H9 (cell line): ENCODE results near the gene TMEM213. TPM values are rescaled to one million over a fixed set of nuclear protein-coding genes. Genes with fewer than 3 reads are reported as not detected.

Experiments
- DNase-seq: peaks from one replicate; pipeline ENCODE4 v3.0.0-alpha.2; 2017
- H2AFZ ChIP-seq: one replicate; pipeline ENCODE4 v1.6.1; 2013; ENCODE audit warnings: mild to moderate bottlenecking, low read length, control low read depth, moderate library complexity
- H2AK5ac ChIP-seq: 2 replicates; pipeline ENCODE4 v1.6.1; 2013; ENCODE audit warnings: low read length, control low read depth, mixed read lengths; ENCODE audit not compliant: insufficient read length
- H2BK120ac ChIP-seq: one replicate; pipeline ENCODE4 v1.6.1; 2013; ENCODE audit warnings: low read depth, mild to moderate bottlenecking, low read length, control low read depth, inconsistent platforms; ENCODE audit not compliant: poor library complexity, severe bottlenecking
- H2BK12ac ChIP-seq: 2 replicates; pipeline ENCODE4 v1.6.1; 2013; ENCODE audit warnings: low read length, control low read depth, mixed read lengths, low read depth; ENCODE audit not compliant: insufficient read length
- H2BK15ac ChIP-seq: 2 replicates; pipeline ENCODE4 v1.6.1; 2013; ENCODE audit warnings: low read depth, low read length, control low read depth
- H2BK20ac ChIP-seq: one replicate; pipeline ENCODE4 v1.6.1; 2013; ENCODE audit warnings: low read depth, mild to moderate bottlenecking, low read length, control low read depth, inconsistent platforms; ENCODE audit not compliant: poor library complexity, severe bottlenecking
- H2BK5ac ChIP-seq: 2 replicates; pipeline ENCODE4 v1.6.1; 2013; ENCODE audit warnings: low read length, control low read depth, mixed read lengths; ENCODE audit not compliant: insufficient read length
- H3K14ac ChIP-seq: 2 replicates; pipeline ENCODE4 v1.6.1; 2013; ENCODE audit warnings: low read length, control low read depth; ENCODE audit not compliant: insufficient read depth
- H3K18ac ChIP-seq: 2 replicates; pipeline ENCODE4 v1.6.1; 2013; ENCODE audit warnings: low read depth, mild to moderate bottlenecking, mixed read lengths, low read length, control low read depth; ENCODE audit not compliant: insufficient read length
- H3K23ac ChIP-seq: 2 replicates; pipeline ENCODE4 v1.6.1; 2013; ENCODE audit warnings: low read length, control low read depth, mixed read lengths, low read depth; ENCODE audit not compliant: insufficient read length
- H3K23me2 ChIP-seq: 2 replicates; pipeline ENCODE4 v1.6.1; 2013; ENCODE audit warnings: low read depth, mild to moderate bottlenecking, mixed read lengths, low read length, control low read depth; ENCODE audit not compliant: insufficient read length, poor library complexity, severe bottlenecking
- H3K27ac ChIP-seq: 2 replicates; pipeline ENCODE4 v1.5.1; 2013; ENCODE audit warnings: low read length, control low read depth, mixed read lengths, low read depth; ENCODE audit not compliant: insufficient read length
- H3K27me3 ChIP-seq: 2 replicates; pipeline ENCODE4 v1.6.1; 2013; ENCODE audit warnings: low read length, control low read depth, inconsistent platforms; ENCODE audit not compliant: insufficient read depth
- H3K4ac ChIP-seq: 2 replicates; pipeline ENCODE4 v1.6.1; 2013; ENCODE audit warnings: low read depth, mild to moderate bottlenecking, control low read depth, inconsistent platforms, low read length, moderate library complexity
- H3K4me1 ChIP-seq: 2 replicates; pipeline ENCODE4 v1.6.1; 2013; ENCODE audit warnings: low read length, control low read depth, inconsistent platforms; ENCODE audit not compliant: insufficient read depth
- H3K4me2 ChIP-seq: 2 replicates; pipeline ENCODE4 v1.6.1; 2013; ENCODE audit warnings: low read length, control low read depth, mixed read lengths; ENCODE audit not compliant: insufficient read length, insufficient read depth
- H3K56ac ChIP-seq: 2 replicates; pipeline ENCODE4 v1.6.1; 2013; ENCODE audit warnings: low read depth, mild to moderate bottlenecking, mixed read lengths, low read length, control low read depth; ENCODE audit not compliant: insufficient read length
- H3K79me1 ChIP-seq: 2 replicates; pipeline ENCODE4 v1.6.1; 2013; ENCODE audit warnings: low read depth, mild to moderate bottlenecking, moderate library complexity, low read length, control low read depth, inconsistent platforms; ENCODE audit not compliant: insufficient read depth, poor library complexity, severe bottlenecking
- H3K79me2 ChIP-seq: 2 replicates; pipeline ENCODE4 v1.6.1; 2013; ENCODE audit warnings: low read length, control low read depth, inconsistent platforms; ENCODE audit not compliant: insufficient read depth
- H3K9ac ChIP-seq: 2 replicates; pipeline ENCODE4 v1.6.1; 2013; ENCODE audit warnings: low read length, control low read depth, mixed read lengths; ENCODE audit not compliant: insufficient read length; ENCODE audit errors: extremely low read depth
- H3K9me3 ChIP-seq: one replicate; pipeline ENCODE4 v1.6.1; 2013; ENCODE audit warnings: low read depth, low read length, inconsistent platforms; ENCODE audit not compliant: control insufficient read depth
- H3T11ph ChIP-seq: one replicate; pipeline ENCODE4 v1.6.1; 2013; ENCODE audit warnings: mild to moderate bottlenecking, low read length, control low read depth, inconsistent platforms
- H4K20me1 ChIP-seq: one replicate; pipeline ENCODE4 v1.6.1; 2013; ENCODE audit not compliant: control insufficient read depth, insufficient read length, insufficient read depth
- H4K5ac ChIP-seq: 2 replicates; pipeline ENCODE4 v1.6.1; 2013; ENCODE audit warnings: low read depth, mild to moderate bottlenecking, mixed read lengths, low read length, control low read depth; ENCODE audit not compliant: insufficient read length
- H4K8ac ChIP-seq: replicated peaks from 2 replicates; pipeline ENCODE4 v1.6.1; 2013; ENCODE audit warnings: low read length, control low read depth, mixed read lengths, low read depth; ENCODE audit not compliant: insufficient read length
- H4K91ac ChIP-seq: 2 replicates; pipeline ENCODE4 v1.6.1; 2013; ENCODE audit warnings: low read depth, mild to moderate bottlenecking, moderate library complexity, mixed read lengths, low read length, control low read depth; ENCODE audit not compliant: insufficient read length
- H3K27ac Mint-ChIP-seq, 3 experiments: 2 replicates in 2 of 3; 3 replicates in 1 of 3; pipeline ENCODE4 v1.8.0; 2020 to 2021; ENCODE audit warnings: mixed read lengths in 3 of 3, mild to moderate bottlenecking in 1 of 3, moderate library complexity in 1 of 3
- H3K27me3 Mint-ChIP-seq: 2 replicates; pipeline ENCODE4 v1.8.0; 2021; ENCODE audit warnings: low read depth, mild to moderate bottlenecking, moderate library complexity, mixed read lengths
- H3K36me3 Mint-ChIP-seq, 3 experiments: 2 replicates in 2 of 3; 3 replicates in 1 of 3; pipeline ENCODE4 v1.8.0; 2020 to 2021; ENCODE audit warnings: low read depth in 3 of 3, mixed read lengths in 3 of 3; ENCODE audit not compliant: insufficient read depth in 1 of 3
- H3K4me1 Mint-ChIP-seq, 2 experiments: 2 replicates each; pipeline ENCODE4 v1.8.0; 2020; ENCODE audit warnings: mixed read lengths in 2 of 2
- H3K4me3 Mint-ChIP-seq, 2 experiments: 2 replicates in 1 of 2; 3 replicates in 1 of 2; pipeline ENCODE4 v1.8.0; 2020 to 2021; ENCODE audit warnings: mild to moderate bottlenecking in 2 of 2, mixed read lengths in 2 of 2, moderate library complexity in 1 of 2
- H3K9me3 Mint-ChIP-seq, 2 experiments: 2 replicates in 1 of 2; 3 replicates in 1 of 2; pipeline ENCODE4 v1.8.0; 2020; ENCODE audit warnings: mild to moderate bottlenecking in 2 of 2, mixed read lengths in 2 of 2, moderate library complexity in 1 of 2
- CTCF ChIP-seq: fragments of 200-600 bp; sonication (generic); conservative IDR thresholded peaks from 3 replicates; pipeline ENCODE4 v1.8.0; 2021; ENCODE audit warnings: antibody characterized with exemption, mild to moderate bottlenecking
- WGBS: extraction: QIAGEN DNeasy Blood & Tissue Kit; methylation state at CpG from one replicate; pipeline ENCODE4 v1.1.7; 2013; ENCODE audit warnings: missing lambda C conversion rate, low lambda C conversion rate, mixed read lengths; ENCODE audit not compliant: insufficient read length; ENCODE audit errors: extremely low coverage; 5-methylcytosine and 5-hydroxymethylcytosine counted together
- total RNA-seq: library from RNA; stranded (reverse); gene quantifications from 2 replicates; pipeline ENCODE4 v1.2.1, GENCODE V29; 2021

Gene TMEM213
- total RNA-seq, 1 experiment from 2014 or later, result 0.22 TPM

GRCh38 chr7:138869353-138869752 lies 71.6 kb downstream of the TMEM213 start:
- no peaks in the 10 kb centered on the region for H3K23me2 ChIP-seq
- H3T11ph ChIP-seq, result no peak overlapping the region
- no peak overlapping the region for H4K8ac ChIP-seq
- no peak overlapping the region for H4K5ac ChIP-seq
- H3K23ac ChIP-seq, result no peak overlapping the region
- Mint-ChIP-seq H3K9me3 (no peaks in the 10 kb centered on the region), H3K4me3 (no peak overlapping the region), H3K36me3 (peaks cover 24 to 37% (median 29%) of the 10 kb centered on the region in 3 experiments), H3K27me3 (no peaks in the 10 kb centered on the region; the same call in 1 of the 2 replicates), H3K4me1 (0 out of 4 replicates have a peak, but pooled peaks cover 0 to 5% of the 10 kb centered on the region in 2 experiments), H3K27ac (no peak overlapping the region; a peak in 1 of 7 replicates)
- H3K56ac ChIP-seq, result no peak overlapping the region
- no peaks in the 10 kb centered on the region for H3K4me1 ChIP-seq
- H2AK5ac ChIP-seq, result no peak overlapping the region
- H3K14ac ChIP-seq, result no peak overlapping the region
- H3K4me2 ChIP-seq, result no peak overlapping the region
- no peaks in the 10 kb centered on the region for H3K27me3 ChIP-seq
- H2BK15ac ChIP-seq, result no peak overlapping the region
- TF ChIP-seq CTCF, result no peak
- H4K91ac ChIP-seq, result no peak overlapping the region
- H3K4ac ChIP-seq, result no peak overlapping the region
- DNase-seq, result no peak
- H3K79me1 ChIP-seq, result no peaks in the 10 kb centered on the region
- no peak overlapping the region for H2BK20ac ChIP-seq
- no peaks in the 10 kb centered on the region for H3K79me2 ChIP-seq
- no peak overlapping the region for H2BK5ac ChIP-seq
- no peak overlapping the region for H2BK120ac ChIP-seq
- no peak overlapping the region for H3K9ac ChIP-seq
- H4K20me1 ChIP-seq, result no peaks in the 10 kb centered on the region
- H3K9me3 ChIP-seq, result no peaks in the 10 kb centered on the region
- no peak overlapping the region for H2AFZ ChIP-seq
- no peak overlapping the region for H3K18ac ChIP-seq
- H3K27ac ChIP-seq, result no peak overlapping the region
- H2BK12ac ChIP-seq, result no peak overlapping the region
- no CpG with 5 or more reads among the region's 30 CpGs for WGBS
